Fibroblast of the aortic adventitia (primary cell): Measurements from ENCODE around the gene C1orf159. TPM values are rescaled to one million over a fixed set of nuclear protein-coding genes. Genes with fewer than 3 reads are reported as not detected.
A peak's percentile ranks its signal among the peaks of the same experiment; 100 is the strongest.

Experiments used
- DNase-seq: peaks from one replicate; pipeline ENCODE4 v3.0.0-alpha.2; 2010; ENCODE audit warnings: low read depth
- H3K4me3 ChIP-seq: 2 replicates; pipeline ENCODE4 v1.5.1; 2011; ENCODE audit warnings: low read depth, mild to moderate bottlenecking, control low read depth, low read length, moderate library complexity
- total RNA-seq: library from RNA; depleted of rRNA; stranded (reverse); fragments of >200 nt; gene quantifications from 2 replicates; pipeline ENCODE4 v1.2.3, GENCODE V29; 2012; ENCODE audit warnings: low replicate concordance
- TF ChIP-seq, protein P1 (sequence below): IDR thresholded peaks from 2 replicates; pipeline ENCODE4 v1.5.1; 2011; ENCODE audit warnings: mild to moderate bottlenecking, low read length, control low read depth, inconsistent platforms; ENCODE audit not compliant: insufficient read depth

C1orf159 gene
- total RNA-seq, 1 donor, result 7.7 TPM

DNA sequence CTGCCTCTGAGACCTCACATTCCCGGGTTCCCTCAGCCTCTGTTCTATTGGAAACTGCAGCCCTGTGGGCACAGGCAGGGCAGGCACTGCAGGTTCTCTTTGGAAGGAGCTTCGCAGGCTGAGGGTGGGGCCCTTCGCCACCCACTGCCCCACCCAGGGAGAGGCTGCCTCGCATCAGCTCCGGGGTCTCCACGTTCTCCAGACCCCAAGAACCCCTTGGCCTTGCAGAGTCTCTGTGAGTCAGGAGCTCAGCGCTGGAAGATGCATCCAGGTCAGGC is 8.6 kb upstream of the C1orf159 start:
- DNase-seq, result no peak
- H3K4me3 ChIP-seq, result no peak overlapping the region
- TF ChIP-seq, protein P1, sequence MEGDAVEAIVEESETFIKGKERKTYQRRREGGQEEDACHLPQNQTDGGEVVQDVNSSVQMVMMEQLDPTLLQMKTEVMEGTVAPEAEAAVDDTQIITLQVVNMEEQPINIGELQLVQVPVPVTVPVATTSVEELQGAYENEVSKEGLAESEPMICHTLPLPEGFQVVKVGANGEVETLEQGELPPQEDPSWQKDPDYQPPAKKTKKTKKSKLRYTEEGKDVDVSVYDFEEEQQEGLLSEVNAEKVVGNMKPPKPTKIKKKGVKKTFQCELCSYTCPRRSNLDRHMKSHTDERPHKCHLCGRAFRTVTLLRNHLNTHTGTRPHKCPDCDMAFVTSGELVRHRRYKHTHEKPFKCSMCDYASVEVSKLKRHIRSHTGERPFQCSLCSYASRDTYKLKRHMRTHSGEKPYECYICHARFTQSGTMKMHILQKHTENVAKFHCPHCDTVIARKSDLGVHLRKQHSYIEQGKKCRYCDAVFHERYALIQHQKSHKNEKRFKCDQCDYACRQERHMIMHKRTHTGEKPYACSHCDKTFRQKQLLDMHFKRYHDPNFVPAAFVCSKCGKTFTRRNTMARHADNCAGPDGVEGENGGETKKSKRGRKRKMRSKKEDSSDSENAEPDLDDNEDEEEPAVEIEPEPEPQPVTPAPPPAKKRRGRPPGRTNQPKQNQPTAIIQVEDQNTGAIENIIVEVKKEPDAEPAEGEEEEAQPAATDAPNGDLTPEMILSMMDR, result no peak

DNA sequence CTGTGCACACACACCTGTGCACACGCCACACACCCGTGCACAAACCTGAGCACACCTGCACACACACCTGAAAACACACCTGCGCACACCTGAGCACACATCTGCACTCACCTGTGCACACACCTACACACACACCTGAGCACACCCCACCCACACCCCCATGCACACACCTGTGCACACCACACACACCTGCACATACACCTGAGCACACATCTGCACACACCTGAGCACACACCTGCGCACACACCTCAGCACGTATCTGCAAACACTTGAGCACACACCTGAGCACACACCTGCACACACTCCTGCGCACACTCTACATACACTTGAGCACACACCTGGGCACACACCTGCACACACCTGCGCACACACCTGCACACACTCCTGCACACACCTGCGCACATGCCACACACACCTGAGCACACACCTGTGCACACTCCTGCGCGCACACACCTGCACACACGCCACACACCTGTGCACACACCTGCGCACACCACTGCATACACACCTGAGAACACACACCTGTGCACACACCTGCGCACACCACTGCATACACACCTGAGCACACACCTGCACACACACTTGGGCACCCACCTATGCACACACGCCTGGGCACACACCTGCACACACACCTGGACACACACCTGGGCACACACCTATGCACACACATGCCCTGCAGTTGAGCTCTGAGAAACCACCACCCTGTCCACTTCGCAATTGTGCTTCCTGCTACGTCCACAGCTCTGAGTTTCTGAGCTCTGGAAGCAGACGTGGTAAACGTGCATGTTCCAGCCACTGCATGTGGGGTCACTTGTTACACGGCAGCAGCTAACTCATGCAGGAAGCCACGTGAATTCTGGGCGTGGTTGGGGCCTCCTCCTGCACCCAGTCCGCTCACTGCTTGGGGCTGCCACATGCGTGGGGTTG is 8.0 kb upstream of the C1orf159 start:
- DNase-seq, result peak; percentile 24

DNA sequence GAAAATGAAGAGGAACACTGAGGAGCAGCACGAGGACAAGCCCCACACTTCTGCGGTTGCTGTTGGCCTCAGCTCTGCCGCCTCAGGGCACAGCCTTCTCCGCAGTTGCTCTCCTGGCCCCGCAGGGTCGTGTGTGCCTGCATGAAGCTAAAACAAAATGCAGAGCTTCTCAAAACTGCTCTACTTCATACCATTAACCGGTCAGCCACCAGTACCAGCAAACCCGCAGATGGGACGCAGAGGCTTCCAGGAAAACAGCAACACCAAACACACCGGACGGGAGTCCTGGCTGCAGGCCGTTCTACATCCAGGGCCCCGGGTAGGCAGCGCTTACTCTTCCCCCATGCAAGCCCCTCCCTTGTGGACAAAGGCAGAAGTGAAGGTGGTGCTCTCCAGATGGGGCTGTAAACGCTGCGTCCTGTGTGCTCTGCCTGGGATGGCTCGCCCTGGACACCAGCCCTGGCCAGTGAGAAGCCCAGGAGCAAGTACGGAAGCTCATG is 7.1 kb upstream of the C1orf159 start:
- TF ChIP-seq, protein P1, result no peak
- no peak overlapping the region for H3K4me3 ChIP-seq
- DNase-seq, result no peak

More for the DNA sequence above, 8.0 kb upstream of the C1orf159 start:
- no peak overlapping the region for H3K4me3 ChIP-seq
- TF ChIP-seq, protein P1, result no peak

DNA sequence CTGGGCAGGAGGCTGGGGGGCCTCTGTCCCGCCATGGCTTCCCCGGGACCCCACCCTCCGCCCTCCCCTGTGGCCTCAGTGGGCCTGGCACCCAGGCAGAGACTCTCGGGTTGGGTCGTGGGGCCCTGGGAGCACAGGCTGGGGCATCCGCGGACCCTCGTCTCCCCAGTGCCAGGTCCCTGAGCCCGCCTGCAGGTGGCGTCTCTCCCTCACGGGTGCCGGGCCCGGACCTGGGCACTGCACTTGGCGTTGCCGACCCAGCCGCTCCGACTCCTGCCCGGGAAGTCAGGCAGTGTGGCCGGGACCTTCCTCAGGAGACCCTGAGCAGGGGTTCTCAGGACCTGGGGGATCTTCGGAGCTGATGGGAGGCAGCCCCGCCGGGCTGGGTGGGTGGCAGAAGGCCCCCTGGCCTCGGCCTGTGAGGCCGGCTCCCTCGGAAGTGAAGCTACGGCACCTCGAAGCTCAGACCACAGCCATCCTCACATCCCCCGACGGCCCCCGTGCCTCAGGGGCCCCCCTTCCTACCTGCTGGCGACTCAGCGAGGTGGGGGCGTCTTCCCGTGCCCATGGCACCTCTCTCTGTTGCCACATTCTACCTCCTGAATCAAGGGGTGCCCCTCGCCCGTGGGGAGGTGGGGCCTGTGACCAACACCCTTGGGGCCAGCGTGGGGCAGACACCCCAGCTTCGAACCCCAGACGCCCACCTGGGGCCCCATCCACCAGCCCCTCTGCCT is 6.4 kb upstream of the C1orf159 start:
- DNase-seq, result peak; percentile 65
- TF ChIP-seq, protein P1, result peak; percentile 87
- peak overlapping the region; percentile 44 for H3K4me3 ChIP-seq

DNA sequence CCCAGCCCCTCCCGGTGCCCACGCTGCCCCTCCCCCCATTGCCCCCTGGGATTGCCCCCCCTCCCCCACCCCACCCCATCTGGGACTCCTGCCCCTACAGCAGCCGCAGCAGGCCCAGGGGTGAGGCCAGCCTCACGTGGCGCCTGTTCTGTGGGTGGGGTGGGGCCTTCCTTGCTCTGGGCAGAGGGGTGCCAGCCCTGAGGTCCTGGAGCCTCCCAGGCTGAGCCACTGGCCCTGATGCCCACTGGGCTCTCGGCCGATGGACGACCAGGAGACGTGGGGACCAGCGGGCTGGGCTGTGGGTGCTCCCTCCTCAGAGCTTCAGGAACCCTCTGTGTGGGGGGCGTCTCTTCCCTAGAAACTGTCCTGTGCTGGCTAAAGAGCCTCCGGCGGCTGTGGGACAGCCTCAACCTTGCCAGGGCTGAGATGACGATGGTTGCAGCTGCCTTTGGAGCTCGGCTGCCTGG is 5.8 kb upstream of the C1orf159 start:
- TF ChIP-seq, protein P1, result no peak
- H3K4me3 ChIP-seq, result no peak overlapping the region
- no peak for DNase-seq

DNA sequence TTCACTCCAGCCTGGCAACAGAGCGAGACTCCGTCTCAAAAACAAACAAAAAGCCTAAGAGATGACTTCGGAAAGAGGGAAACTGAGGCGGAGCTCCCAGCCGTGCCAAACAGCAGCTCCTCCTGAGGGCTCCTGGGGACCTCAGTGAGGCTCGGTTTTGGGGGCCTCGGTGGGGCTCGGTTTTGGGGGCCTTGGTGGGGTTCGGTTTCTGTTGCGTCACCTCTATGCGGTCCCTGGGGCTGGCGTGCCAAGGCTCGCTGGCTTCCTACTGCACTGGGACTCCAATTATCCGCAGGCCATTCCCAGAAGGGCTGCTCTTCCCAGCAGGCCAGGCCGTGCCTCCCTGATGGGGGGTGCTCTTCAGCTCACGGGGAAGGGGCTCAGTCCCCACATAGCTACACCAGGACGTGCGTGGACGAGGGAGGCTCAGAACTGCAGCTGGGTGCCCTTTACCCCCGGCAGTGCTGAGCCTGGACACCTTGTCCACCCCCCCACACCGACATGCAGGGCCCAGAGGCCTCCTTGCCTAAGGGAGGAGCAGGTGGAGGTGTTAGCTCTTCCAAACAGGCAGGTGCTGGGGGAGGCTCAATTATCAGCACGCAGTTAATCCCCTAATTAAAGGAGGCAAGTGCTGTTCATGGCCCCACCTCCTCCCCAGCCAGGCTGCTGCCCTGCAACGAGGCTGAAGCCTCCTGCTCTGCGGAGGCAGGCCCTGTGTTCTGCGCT is 5.1 kb upstream of the C1orf159 start:
- TF ChIP-seq, protein P1, result no peak
- no peak for DNase-seq

More for the DNA sequence above, 5.1 kb upstream of the C1orf159 start:
- no peak overlapping the region for H3K4me3 ChIP-seq
